Activated CD4-positive, CD25-positive, alpha-beta regulatory T cell (primary cell): ENCODE measurements around the gene AUTS2.

Source experiments
- DNase-seq, 4 experiments: peaks; one replicate each; lab custom pipeline; 2025; lab: John Stamatoyannopoulos, UW

AUTS2 gene

GRCh38 chr7:70416986-70417655 lies 818.8 kb downstream of the AUTS2 start:
- no peak for DNase-seq

DNA sequence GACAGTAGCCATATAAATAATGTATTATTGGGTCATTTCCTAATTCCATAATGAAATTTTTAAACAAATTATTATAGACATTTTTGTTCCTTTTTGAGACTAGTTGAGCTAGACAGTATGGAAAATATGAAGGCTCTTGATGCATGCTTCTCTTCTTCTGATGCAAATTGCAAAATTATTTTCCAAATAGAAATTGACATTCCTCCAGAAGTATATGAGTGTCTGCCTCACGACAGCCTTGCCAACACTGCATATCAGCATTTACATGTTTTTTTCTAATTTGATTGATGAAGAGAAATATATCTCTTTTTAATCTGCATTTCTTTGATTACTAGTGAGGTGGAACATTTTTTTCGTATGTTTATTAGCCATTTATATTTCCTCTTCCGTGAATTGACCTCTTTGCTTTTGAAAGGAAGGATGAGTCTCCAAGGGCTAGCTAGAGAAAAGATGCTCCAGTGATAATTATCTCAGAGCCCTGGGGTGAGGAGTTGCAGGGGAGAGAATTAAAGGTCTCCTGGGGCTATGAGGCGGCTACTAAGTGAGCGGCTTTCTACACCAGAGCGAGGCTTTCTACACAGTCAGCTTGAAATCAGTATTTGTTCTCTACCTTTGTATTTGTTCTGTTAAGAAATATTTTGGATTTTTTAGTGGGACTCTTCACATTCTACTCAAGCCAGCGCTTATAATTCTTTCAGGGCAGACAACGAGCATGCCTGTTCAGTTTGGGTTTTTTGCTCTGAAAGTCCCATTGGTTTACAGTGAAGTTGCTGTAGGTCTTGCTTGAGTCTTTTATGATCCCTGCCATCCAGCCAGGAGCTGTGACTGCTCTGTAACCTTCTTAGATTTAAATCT lies 821.5 kb downstream of the AUTS2 start:
- no peak for DNase-seq

DNA sequence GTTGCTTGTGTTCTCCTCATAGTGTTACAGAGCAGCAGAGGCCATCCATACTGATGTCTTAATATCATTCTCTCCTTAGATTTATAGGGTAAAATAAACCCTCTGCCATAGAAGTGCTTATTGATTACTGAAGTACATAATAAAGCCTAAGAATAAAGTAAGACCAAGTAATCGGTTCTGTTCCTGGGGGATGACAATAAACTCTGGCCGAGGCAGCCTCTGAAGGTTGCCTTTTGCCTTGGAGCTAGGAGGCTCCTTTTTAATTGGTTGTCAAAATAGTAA lies 822.0 kb downstream of the AUTS2 start:
- no peak for DNase-seq

GRCh38 chr7:70421319-70421718 lies 823.0 kb downstream of the AUTS2 start:
- DNase-seq = no peak

GRCh38 chr7:70426249-70426880 lies 828.1 kb downstream of the AUTS2 start:
- DNase-seq = no peak

DNA sequence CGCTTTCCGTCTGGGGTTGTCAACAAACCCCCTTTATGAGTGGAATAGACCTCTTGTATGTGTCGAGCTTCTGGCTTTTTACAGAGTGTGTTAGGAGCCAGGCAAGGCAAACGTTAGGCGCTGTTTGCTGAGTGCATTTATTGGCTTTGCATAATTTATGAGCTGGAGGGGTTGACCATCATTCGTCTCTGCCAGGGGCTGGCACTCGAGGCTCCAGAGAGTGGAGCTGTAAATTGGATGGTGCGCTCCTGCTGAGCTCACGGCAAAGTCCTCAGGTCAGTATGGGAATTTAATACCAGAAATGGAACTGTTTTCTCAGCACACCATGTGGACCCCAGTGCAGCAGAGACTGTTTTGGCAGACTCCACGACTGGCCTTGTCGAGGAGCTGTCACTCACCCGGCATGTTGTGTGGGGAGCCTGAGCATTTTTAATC lies 834.3 kb downstream of the AUTS2 start:
- no peak for DNase-seq

- DNase-seq = no peak
Observed at GRCh38 chr7:70434376-70434775, 836.1 kb downstream of the AUTS2 start.

DNA sequence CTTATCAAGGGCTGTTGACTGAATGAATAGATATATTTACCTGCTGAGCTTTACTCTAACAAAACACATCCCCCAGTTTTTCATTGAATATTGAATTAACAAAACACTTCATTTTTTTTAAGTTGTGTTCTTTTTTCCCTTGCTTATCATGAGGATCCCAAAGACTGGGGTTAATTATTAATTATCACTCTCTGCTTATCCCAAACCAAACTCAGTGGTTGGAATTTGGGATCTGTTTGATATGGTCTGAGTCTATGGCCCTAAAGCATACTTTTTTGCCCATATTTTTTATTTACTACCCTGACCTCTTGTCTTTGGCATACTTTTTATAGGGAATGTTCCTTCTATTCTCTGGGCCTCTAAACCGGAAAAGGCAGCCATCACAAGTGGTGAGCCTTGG lies 836.5 kb downstream of the AUTS2 start:
- no peak for DNase-seq

DNA sequence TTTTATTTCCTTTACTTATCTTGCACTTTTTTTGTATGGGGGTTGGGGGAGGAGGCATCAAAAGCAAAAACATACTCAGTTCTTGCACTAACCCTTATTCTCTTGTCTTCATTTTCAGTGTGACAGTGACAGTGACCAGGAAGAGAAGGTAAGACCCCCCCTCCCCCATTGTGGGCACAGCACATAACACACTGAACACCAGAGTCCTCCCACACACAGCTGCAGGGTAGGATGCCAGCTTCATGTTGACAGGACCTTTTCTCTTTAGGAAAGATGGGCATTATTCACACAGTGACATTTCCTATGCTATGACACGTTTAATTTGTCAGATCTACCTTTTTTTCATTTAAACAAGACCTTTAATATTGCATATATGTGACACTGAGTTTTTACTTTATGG lies 837.4 kb downstream of the AUTS2 start:
- no peak for DNase-seq

- DNase-seq = no peak
Observed at GRCh38 chr7:70436790-70437350, 838.6 kb downstream of the AUTS2 start.

- no peak for DNase-seq
Observed at GRCh38 chr7:70439651-70440050, 841.4 kb downstream of the AUTS2 start.

GRCh38 chr7:70446448-70447143 lies 848.3 kb downstream of the AUTS2 start:
- no peak for DNase-seq

GRCh38 chr7:70448312-70448906 lies 850.1 kb downstream of the AUTS2 start:
- DNase-seq = no peak

DNA sequence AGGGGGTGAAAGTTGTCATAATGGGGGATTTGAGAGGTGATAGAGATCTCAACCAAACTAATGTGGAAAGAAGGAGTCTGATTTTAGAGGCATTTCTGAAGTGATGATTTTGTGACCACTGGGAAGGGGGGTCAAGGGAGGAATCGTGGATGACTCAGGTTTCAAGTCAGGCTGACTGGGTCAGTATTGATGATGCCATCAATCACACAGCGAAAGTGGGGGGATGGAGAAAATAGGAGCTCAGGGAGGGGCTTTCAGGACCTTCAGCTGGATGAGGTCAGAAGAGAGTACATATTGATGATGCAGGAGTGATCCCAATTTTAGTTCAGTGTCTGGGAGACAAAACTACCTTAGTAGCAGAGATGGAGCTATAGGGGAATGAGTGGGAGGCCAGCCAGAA lies 852.5 kb downstream of the AUTS2 start:
- no peak for DNase-seq

GRCh38 chr7:70455925-70456324 lies 857.6 kb downstream of the AUTS2 start:
- no peak for DNase-seq

DNA sequence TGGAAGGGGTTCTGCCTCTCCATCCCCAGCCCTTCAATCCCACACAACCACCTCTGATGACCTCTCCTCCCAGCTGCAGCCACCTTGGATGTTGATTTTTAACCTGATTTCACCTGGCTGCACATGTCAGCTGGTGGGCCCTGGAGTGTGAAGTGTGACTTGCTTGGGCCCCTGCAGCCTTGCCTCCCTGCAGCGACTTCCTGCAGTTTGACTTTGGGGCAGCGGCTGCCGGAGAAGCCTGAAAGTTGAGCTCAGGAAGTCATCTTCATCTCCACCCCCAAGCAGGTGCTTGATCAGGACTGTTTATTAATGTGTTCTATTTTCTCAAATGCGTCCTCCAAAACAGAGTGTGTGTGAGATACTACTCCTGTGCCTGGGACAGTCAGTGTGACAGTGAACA lies 858.4 kb downstream of the AUTS2 start:
- no peak for DNase-seq

- no peak for DNase-seq
Observed at GRCh38 chr7:70457482-70457881, 859.2 kb downstream of the AUTS2 start.

DNA sequence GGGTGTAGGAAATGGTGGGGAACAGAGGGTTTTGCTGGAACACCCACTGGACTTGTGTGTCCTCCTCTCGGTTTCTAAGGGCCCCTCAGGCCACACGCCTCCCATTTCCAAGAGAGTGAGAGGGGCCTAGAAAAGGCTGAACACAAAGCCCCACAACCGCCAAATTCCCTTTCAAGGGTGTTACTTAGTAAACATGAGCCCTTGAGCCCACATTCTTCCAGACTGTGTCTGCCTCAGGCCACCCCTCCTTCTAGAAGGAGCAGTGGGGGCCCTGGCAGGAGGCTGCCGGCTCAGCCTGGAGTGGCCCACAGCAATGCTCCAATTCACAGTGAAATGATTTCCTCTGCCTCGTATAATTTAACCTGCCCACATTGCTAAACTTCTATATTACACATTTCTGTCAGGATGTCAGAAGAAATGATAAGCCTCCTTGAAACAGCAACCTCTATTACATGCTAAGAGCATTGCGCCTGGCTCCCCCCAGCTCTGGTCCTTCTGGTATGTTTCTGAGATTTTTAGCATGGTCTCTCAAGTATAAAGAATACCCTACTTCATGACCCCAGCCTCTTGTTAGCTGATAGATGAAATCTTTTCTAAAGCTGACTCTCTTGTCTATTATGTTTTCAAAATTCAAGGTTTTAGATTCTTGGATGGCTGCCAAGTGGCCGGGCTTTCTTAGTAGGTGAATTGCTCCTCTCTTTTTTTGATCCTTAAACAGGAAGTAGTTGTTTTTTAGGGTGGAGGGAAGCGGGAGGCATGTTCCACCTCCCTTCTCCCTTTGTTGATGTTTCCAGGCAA lies 859.8 kb downstream of the AUTS2 start:
- no peak for DNase-seq

DNA sequence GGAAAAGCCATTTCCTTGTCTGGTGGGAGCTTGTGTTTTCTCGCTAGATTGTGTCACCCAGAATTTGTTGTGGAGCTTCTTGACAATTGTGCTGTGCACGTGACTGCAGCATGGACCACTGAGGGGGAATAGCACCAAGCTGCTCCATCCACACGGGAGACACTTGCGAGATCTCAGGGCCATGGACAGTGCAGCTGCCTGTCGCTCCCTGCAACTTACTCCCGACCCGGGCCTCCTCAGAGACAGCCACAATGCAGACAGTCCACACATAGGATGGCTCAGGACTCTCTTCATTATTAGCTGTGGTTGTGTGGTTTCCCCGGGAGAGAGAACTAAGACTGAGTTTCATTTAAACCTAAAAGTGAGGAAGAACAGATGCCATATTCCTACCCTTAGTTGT lies 860.5 kb downstream of the AUTS2 start:
- DNase-seq = no peak

- DNase-seq = no peak
Observed at GRCh38 chr7:70459546-70459945, 861.3 kb downstream of the AUTS2 start.

DNA sequence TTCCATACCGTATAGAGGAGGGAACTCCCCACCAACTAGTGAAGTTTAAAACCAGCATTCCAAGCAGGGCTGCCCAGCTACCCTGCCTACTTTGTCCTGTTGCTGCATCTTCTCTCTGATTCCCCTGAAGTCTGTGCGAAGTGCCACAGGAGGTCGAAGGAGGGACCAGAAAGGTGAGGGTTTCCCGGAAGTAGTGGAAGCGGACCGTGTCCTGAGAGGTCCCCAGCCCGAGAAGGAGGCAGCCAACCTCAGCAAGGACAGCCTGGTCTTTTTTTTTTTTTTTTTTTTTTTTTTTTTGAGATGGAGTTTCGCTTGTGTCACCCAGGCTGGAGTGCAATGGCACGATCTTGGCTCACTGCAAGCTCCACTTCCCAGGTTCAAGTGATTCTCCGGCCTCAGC lies 861.8 kb downstream of the AUTS2 start:
- DNase-seq = no peak
